Natural killer cell (primary cell): ENCODE data around the gene CACNA1C. TPM values are rescaled to one million over a fixed set of nuclear protein-coding genes. Genes with fewer than 3 reads are reported as not detected.

Experiments used
- ATAC-seq, 3 donors: fragments of 150-1000 bp in 2 of 3; fragments of 200-7000 bp in 1 of 3; cut with Tn5 transposase; 1 replicate in 1 of 3; 2 replicates in 2 of 3; pipeline ENCODE4 v1.10.0; 2021; ENCODE audit warnings: mild to moderate bottlenecking in 2 of 3, moderate library complexity in 2 of 3
- DNase-seq, 2 donors: peaks; one replicate each; pipeline versions ENCODE4 v3.0.0 to v3.0.0-alpha.2; 2013 to 2021; ENCODE audit warnings: mixed read lengths in 1 of 2
- H3K27ac ChIP-seq: one replicate; pipeline ENCODE4 v1.5.1; 2013; ENCODE audit warnings: mild to moderate bottlenecking, low read length
- H3K27me3 ChIP-seq: one replicate; pipeline ENCODE4 v1.6.1; 2013; ENCODE audit warnings: low read length; ENCODE audit not compliant: control insufficient read depth, insufficient read depth
- H3K36me3 ChIP-seq: one replicate; pipeline ENCODE4 v1.6.1; 2013; ENCODE audit warnings: low read length; ENCODE audit not compliant: control insufficient read depth, insufficient read depth
- H3K4me1 ChIP-seq: one replicate; pipeline ENCODE4 v1.6.1; 2013; ENCODE audit warnings: low read length; ENCODE audit not compliant: control insufficient read depth, insufficient read depth
- H3K4me3 ChIP-seq: one replicate; pipeline ENCODE4 v1.5.1; 2013; ENCODE audit warnings: low read length
- H3K9me3 ChIP-seq: one replicate; pipeline ENCODE4 v1.6.1; 2013; ENCODE audit warnings: low read length; ENCODE audit not compliant: control insufficient read depth, insufficient read depth
- H3K27ac Mint-ChIP-seq, 2 donors: one replicate each; pipeline ENCODE4 v1.8.0; 2022; ENCODE audit warnings: mild to moderate bottlenecking in 2 of 2, mixed read lengths in 2 of 2, moderate library complexity in 1 of 2
- H3K27me3 Mint-ChIP-seq, 2 donors: one replicate each; pipeline ENCODE4 v1.8.0; 2022; ENCODE audit warnings: low read depth in 2 of 2, mixed read lengths in 2 of 2
- H3K36me3 Mint-ChIP-seq: one replicate; pipeline ENCODE4 v1.8.0; 2022; ENCODE audit warnings: mixed read lengths
- H3K4me1 Mint-ChIP-seq, 2 donors: one replicate each; pipeline ENCODE4 v1.8.0; 2022; ENCODE audit warnings: mixed read lengths in 2 of 2
- H3K4me3 Mint-ChIP-seq: one replicate; pipeline ENCODE4 v1.8.0; 2022; ENCODE audit warnings: mild to moderate bottlenecking, moderate library complexity, mixed read lengths
- H3K9me3 Mint-ChIP-seq, 2 donors: one replicate each; pipeline ENCODE4 v1.8.0; 2022; ENCODE audit warnings: mixed read lengths in 2 of 2
- CTCF ChIP-seq: fragments of 200-600 bp; IDR thresholded peaks from one replicate; pipeline ENCODE4 v1.8.0; 2022; ENCODE audit warnings: antibody characterized with exemption
- WGBS: methylation state at CpG from one replicate; pipeline ENCODE4 v1.1.7; 2013; ENCODE audit warnings: missing lambda C conversion rate; ENCODE audit not compliant: insufficient coverage; 5-methylcytosine and 5-hydroxymethylcytosine counted together
- intact Hi-C: fragments of 100-400 bp; cut with micrococcal nuclease; formaldehyde crosslinking; loops from one replicate; pipeline ENCODE4 v1.14.2; 2022
- total RNA-seq, 4 donors: library from RNA; stranded (reverse); fragments of 120-200 nt in 1 of 4; gene quantifications; one replicate each; pipeline versions ENCODE4 v1.2.3 to v1.2.4, GENCODE V29; 2013 to 2022

CACNA1C gene
- total RNA-seq, 3 donors from 2014 or later (not counting 1 experiment from before 2014, with no cell fraction given): 0.07 to 0.35 (median 0.08) TPM

GRCh38 chr12:2095878-2096277 lies 43.1 kb downstream of the CACNA1C start:
- Histone ChIP-seq H3K36me3 (no peaks in the 10 kb centered on the region), H3K27me3 (no peaks in the 10 kb centered on the region), H3K4me1 (no peaks in the 10 kb centered on the region), H3K27ac (no peak overlapping the region), H3K4me3 (no peak overlapping the region), H3K9me3 (no peaks in the 10 kb centered on the region)
- H3K9me3 Mint-ChIP-seq: no peaks in the 10 kb centered on the region
- H3K4me3 Mint-ChIP-seq: no peak overlapping the region
- no peaks in the 10 kb centered on the region for H3K36me3 Mint-ChIP-seq
- DNase-seq (no peak), ATAC-seq (no peak)
- H3K27ac Mint-ChIP-seq: no peak overlapping the region
- peaks cover 6 to 11% of the 10 kb centered on the region in 2 donors for H3K27me3 Mint-ChIP-seq
- intact Hi-C loops: no loop called here
- TF ChIP-seq CTCF: no peak
- WGBS: 89% methylated on average over 5 of the region's 5 CpGs
- peaks cover 6 to 9% of the 10 kb centered on the region in 2 donors for H3K4me1 Mint-ChIP-seq

- Histone ChIP-seq H3K36me3 (no peaks in the 10 kb centered on the region), H3K27ac (no peak overlapping the region), H3K27me3 (no peaks in the 10 kb centered on the region), H3K4me3 (no peak overlapping the region), H3K4me1 (no peaks in the 10 kb centered on the region), H3K9me3 (no peaks in the 10 kb centered on the region)
- peaks cover 2 to 11% of the 10 kb centered on the region in 2 donors for H3K27me3 Mint-ChIP-seq
- H3K9me3 Mint-ChIP-seq: no peaks in the 10 kb centered on the region
- no peak overlapping the region for H3K27ac Mint-ChIP-seq
- ATAC-seq (no peak), DNase-seq (no peak)
- H3K4me3 Mint-ChIP-seq: no peak overlapping the region
- intact Hi-C loops: no loop called here
- no peak for TF ChIP-seq CTCF
- H3K4me1 Mint-ChIP-seq: peaks cover 6 to 9% of the 10 kb centered on the region in 2 donors
- H3K36me3 Mint-ChIP-seq: no peaks in the 10 kb centered on the region
- WGBS: 85% methylated on average over 7 of the region's 7 CpGs
Measured at GRCh38 chr12:2097617-2098016, 44.8 kb downstream of the CACNA1C start.

- 88% methylated on average over 10 of the region's 11 CpGs for WGBS
- ATAC-seq: no peak
- Histone ChIP-seq H3K27ac (no peak overlapping the region), H3K9me3 (no peaks in the 10 kb centered on the region), H3K4me3 (no peak overlapping the region), H3K4me1 (no peaks in the 10 kb centered on the region), H3K36me3 (no peaks in the 10 kb centered on the region), H3K27me3 (no peaks in the 10 kb centered on the region)
- H3K36me3 Mint-ChIP-seq: no peaks in the 10 kb centered on the region
- no peak for TF ChIP-seq CTCF
- no peak overlapping the region for H3K4me3 Mint-ChIP-seq
- intact Hi-C loops: no loop called here
- peaks cover 2 to 11% of the 10 kb centered on the region in 2 donors for H3K27me3 Mint-ChIP-seq
- no peaks in the 10 kb centered on the region for H3K9me3 Mint-ChIP-seq
- H3K27ac Mint-ChIP-seq: no peak overlapping the region
- peaks cover 6 to 9% of the 10 kb centered on the region in 2 donors for H3K4me1 Mint-ChIP-seq
- no peak for DNase-seq
Measured at GRCh38 chr12:2098852-2099251, 46.1 kb downstream of the CACNA1C start.

- Histone ChIP-seq H3K27me3 (no peaks in the 10 kb centered on the region), H3K36me3 (no peaks in the 10 kb centered on the region), H3K9me3 (no peaks in the 10 kb centered on the region), H3K4me1 (no peaks in the 10 kb centered on the region), H3K4me3 (no peak overlapping the region), H3K27ac (no peak overlapping the region)
- Mint-ChIP-seq H3K27me3 (peaks cover 2 to 11% of the 10 kb centered on the region in 2 donors), H3K27ac (no peak overlapping the region), H3K4me1 (peaks cover 1 to 5% of the 10 kb centered on the region in 2 donors), H3K4me3 (no peak overlapping the region), H3K9me3 (no peaks in the 10 kb centered on the region), H3K36me3 (no peaks in the 10 kb centered on the region)
- ATAC-seq (no peak), DNase-seq (no peak)
- intact Hi-C loops: no loop called here
- TF ChIP-seq CTCF: no peak
- 79% methylated on average over 3 of the region's 4 CpGs for WGBS
Measured at GRCh38 chr12:2099595-2099994, 46.8 kb downstream of the CACNA1C start.
